ENCODE data around the gene EVI5. TPM values are rescaled to one million over a fixed set of nuclear protein-coding genes. Genes with fewer than 3 reads are reported as not detected.

Gene EVI5
- polyA plus RNA-seq, 3 donors: 7.6 to 19.4 (median 14.3) TPM

- H3K4me3 ChIP-seq (replicated peaks in 1 of 3; ENCODE audit: low read depth in 2 of 3, low read length in 3 of 3): no peak overlapping the region
- Mint-ChIP-seq H3K27me3 (ENCODE audit: low read depth in 3 of 3) (no peaks in the 10 kb centered on the region), H3K36me3 (peaks cover 14 to 35% of the 10 kb centered on the region in 2 donors), H3K4me1 (peaks cover 7% of the 10 kb centered on the region), H3K27ac (no peak overlapping the region), H3K4me3 (no peak overlapping the region), H3K9me3 (peaks cover 6 to 22% (median 12%) of the 10 kb centered on the region in 7 donors)
- H3K27ac ChIP-seq (ENCODE audit: low read depth in 1 of 2, low read length in 2 of 2): no peak overlapping the region
- no peak overlapping the region for H3K4me2 ChIP-seq (replicated peaks; ENCODE audit: extremely low read depth, low read length, poor library complexity, severe bottlenecking)
- H3K27me3 ChIP-seq (ENCODE audit: control insufficient read depth in 2 of 2, insufficient read depth in 2 of 2, low read length in 2 of 2): no peaks in the 10 kb centered on the region
- peaks cover 0 to 10% of the 10 kb centered on the region in 2 donors for H3K36me3 ChIP-seq (replicated peaks in 1 of 2; ENCODE audit: control insufficient read depth in 1 of 2, insufficient read depth in 2 of 2, low read length in 2 of 2)
- no peak overlapping the region for H3K9ac ChIP-seq (ENCODE audit: insufficient read depth, low read length, poor library complexity, severe bottlenecking)
- WGBS (ENCODE audit: insufficient coverage): no CpG with 5 or more reads among the region's 2 CpGs
- intact Hi-C loops (cut with micrococcal nuclease): no loop called here
- TF ChIP-seq CTCF (IDR thresholded peaks at IDR 0.05): no peak
- H3K9me3 ChIP-seq (replicated peaks in 1 of 2; ENCODE audit: control insufficient read depth in 1 of 2, insufficient read depth in 1 of 2, low read length in 2 of 2): peaks cover 0 to 6% of the 10 kb centered on the region in 2 donors
- H2AFZ ChIP-seq (ENCODE audit: insufficient read depth, low read depth, low read length, poor library complexity, severe bottlenecking): no peak overlapping the region
- H3K79me2 ChIP-seq (ENCODE audit: insufficient read depth, low read length): peaks cover 86% of the 10 kb centered on the region
- H3K4me1 ChIP-seq (ENCODE audit: control insufficient read depth in 1 of 2, insufficient read depth in 2 of 2, low read length in 2 of 2): peaks cover 2 to 7% of the 10 kb centered on the region in 2 donors
- H4K20me1 ChIP-seq (ENCODE audit: insufficient read depth, low read length): peaks cover 99% of the 10 kb centered on the region
- no peak for DNase-seq
These were observed 16.6 kb downstream of the EVI5 start for GRCh38 chr1:92768296-92768695.

GRCh38 chr1:92764116-92764515 lies 20.8 kb downstream of the EVI5 start:
- Histone ChIP-seq H3K9me3 (replicated peaks in 1 of 2; ENCODE audit: control insufficient read depth in 1 of 2, insufficient read depth in 1 of 2, low read length in 2 of 2) (peaks cover 0 to 4% of the 10 kb centered on the region in 2 donors), H3K4me3 (replicated peaks in 1 of 3; ENCODE audit: low read depth in 2 of 3, low read length in 3 of 3) (no peak overlapping the region), H4K20me1 (ENCODE audit: insufficient read depth, low read length) (peaks cover 99% of the 10 kb centered on the region), H3K36me3 (replicated peaks in 1 of 2; ENCODE audit: control insufficient read depth in 1 of 2, insufficient read depth in 2 of 2, low read length in 2 of 2) (peaks cover 0 to 8% of the 10 kb centered on the region in 2 donors), H2AFZ (ENCODE audit: insufficient read depth, low read depth, low read length, poor library complexity, severe bottlenecking) (no peak overlapping the region), H3K27me3 (ENCODE audit: control insufficient read depth in 2 of 2, insufficient read depth in 2 of 2, low read length in 2 of 2) (no peaks in the 10 kb centered on the region), H3K79me2 (ENCODE audit: insufficient read depth, low read length) (peaks cover 83% of the 10 kb centered on the region), H3K4me2 (replicated peaks; ENCODE audit: extremely low read depth, low read length, poor library complexity, severe bottlenecking) (no peak overlapping the region), H3K4me1 (ENCODE audit: control insufficient read depth in 1 of 2, insufficient read depth in 2 of 2, low read length in 2 of 2) (peaks cover 2 to 7% of the 10 kb centered on the region in 2 donors), H3K27ac (ENCODE audit: low read depth in 1 of 2, low read length in 2 of 2) (no peak overlapping the region), H3K9ac (ENCODE audit: insufficient read depth, low read length, poor library complexity, severe bottlenecking) (no peak overlapping the region)
- DNase-seq: no peak
- peaks cover 18% of the 10 kb centered on the region for H3K4me1 Mint-ChIP-seq
- peaks cover 4 to 16% of the 10 kb centered on the region in 2 donors for H3K36me3 Mint-ChIP-seq
- H3K27me3 Mint-ChIP-seq (ENCODE audit: low read depth in 3 of 3): no peaks in the 10 kb centered on the region
- H3K9me3 Mint-ChIP-seq: peaks cover 2 to 14% (median 6%) of the 10 kb centered on the region in 7 donors
- H3K27ac Mint-ChIP-seq: no peak overlapping the region
- WGBS (ENCODE audit: insufficient coverage): no CpG with 5 or more reads among the region's 3 CpGs
- no peak for TF ChIP-seq CTCF (IDR thresholded peaks at IDR 0.05)
- intact Hi-C loops (cut with micrococcal nuclease): no loop called here
- no peak overlapping the region for H3K4me3 Mint-ChIP-seq
